Measurements from ENCODE around the gene ABCB8. TPM values are rescaled to one million over a fixed set of nuclear protein-coding genes. Genes with fewer than 3 reads are reported as not detected.

ABCB8 gene
- total RNA-seq, 4 donors from 2014 or later, result 13.2 to 33.0 (median 18.8) TPM

DNA sequence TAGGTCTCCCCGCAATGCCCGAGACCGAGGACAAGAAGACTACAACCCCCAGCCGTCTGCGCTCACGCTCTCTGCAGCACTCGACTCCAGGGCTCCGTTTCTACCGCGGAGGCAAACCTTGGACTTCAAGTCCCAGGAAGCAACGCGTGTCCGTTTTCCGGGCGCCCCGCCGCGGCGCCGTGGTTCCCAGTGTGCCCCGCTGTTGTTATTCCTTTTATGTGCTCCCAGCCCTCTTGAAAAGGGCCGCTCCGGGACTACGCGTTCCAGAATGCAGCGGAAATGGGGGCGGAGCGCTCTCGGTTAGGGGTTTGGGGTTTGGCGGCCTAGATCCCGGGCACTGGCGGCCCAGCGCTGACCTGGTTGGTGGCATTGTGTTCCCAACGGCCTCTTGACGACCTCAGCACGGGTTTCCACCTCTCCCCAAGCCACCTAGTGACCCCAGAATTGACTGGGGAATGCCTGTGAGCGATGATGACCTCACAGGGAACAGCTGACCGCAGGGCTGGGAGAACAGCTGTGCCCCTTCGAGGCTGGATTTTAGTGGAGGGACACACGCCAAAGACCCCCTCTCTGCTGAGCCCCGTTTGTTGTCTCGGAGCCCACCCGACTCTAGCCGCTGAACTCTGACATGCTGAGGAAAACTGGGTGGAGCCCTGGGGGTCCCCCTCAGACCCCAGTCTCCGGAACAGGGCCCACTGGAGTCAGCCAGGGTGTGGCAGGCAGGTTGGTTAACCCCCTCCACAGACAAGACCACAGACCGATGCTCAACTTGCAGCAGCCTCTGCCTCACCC, 29.9 kb downstream of the ABCB8 start:
- no peaks in the 10 kb centered on the region for H3K9me3 ChIP-seq
- 0% methylated on average over 38 of the region's 46 CpGs; no CpG with 5 or more reads in 1 of the 2 donors for WGBS, 2 donors (ENCODE audit: low coverage in 1 of 2)
- H3K4me3 ChIP-seq, result peak overlapping the region; percentile 55 to 89
- H3K27ac ChIP-seq, result peak overlapping the region; percentile 77 to 99 (median 90)
- H3K36me3 ChIP-seq, result peaks cover 0 to 21% of the 10 kb centered on the region in 2 donors
- H3K27me3 ChIP-seq, result no peaks in the 10 kb centered on the region
- H3K4me1 ChIP-seq, result peaks cover 6 to 56% (median 40%) of the 10 kb centered on the region in 3 donors
- TF ChIP-seq POLR2A (IDR thresholded peaks at IDR 0.05), result peak; percentile 42 to 43
- TF ChIP-seq, protein P1, sequence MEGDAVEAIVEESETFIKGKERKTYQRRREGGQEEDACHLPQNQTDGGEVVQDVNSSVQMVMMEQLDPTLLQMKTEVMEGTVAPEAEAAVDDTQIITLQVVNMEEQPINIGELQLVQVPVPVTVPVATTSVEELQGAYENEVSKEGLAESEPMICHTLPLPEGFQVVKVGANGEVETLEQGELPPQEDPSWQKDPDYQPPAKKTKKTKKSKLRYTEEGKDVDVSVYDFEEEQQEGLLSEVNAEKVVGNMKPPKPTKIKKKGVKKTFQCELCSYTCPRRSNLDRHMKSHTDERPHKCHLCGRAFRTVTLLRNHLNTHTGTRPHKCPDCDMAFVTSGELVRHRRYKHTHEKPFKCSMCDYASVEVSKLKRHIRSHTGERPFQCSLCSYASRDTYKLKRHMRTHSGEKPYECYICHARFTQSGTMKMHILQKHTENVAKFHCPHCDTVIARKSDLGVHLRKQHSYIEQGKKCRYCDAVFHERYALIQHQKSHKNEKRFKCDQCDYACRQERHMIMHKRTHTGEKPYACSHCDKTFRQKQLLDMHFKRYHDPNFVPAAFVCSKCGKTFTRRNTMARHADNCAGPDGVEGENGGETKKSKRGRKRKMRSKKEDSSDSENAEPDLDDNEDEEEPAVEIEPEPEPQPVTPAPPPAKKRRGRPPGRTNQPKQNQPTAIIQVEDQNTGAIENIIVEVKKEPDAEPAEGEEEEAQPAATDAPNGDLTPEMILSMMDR (IDR thresholded peaks at IDR 0.05), result no peak
- peak; percentile 70 for TF ChIP-seq POLR2AphosphoS5 (IDR thresholded peaks at IDR 0.05)
- TF ChIP-seq EP300 (IDR thresholded peaks at IDR 0.05), result no peak
- peak; percentile 95 for ATAC-seq

DNA sequence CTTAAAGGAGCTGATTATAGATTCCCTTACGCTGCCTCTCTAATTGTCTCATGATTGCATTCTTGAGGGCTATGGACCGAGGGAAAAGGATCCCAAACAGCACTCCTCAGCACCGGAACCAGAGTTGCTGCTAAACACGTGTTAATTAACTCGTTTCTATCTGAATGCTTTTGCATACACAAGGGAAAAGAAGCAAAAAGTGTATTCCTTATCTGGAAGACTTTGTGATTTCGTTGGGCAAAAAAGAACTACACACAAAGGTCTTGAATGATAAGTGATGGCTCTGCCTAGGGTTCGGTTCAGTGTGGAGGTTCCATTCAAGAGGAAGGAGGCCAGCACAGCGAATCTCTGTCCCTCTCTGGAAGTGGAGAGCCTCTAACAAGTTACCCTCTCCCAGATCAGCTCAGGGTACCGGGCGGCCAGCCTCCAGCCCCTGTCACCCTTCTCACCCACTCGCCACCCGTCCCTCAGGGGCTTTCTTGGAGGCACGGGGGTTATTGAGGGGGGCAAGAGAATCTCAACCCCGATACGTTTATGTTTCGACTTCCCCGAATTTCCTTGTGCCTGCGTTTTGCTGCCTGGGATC, 30.6 kb downstream of the ABCB8 start:
- ATAC-seq, result no peak
- 4 to 8% methylated on average over 6 to 13 of the region's 18 CpGs for WGBS, 2 donors (ENCODE audit: low coverage in 1 of 2)
- peaks cover 0 to 18% of the 10 kb centered on the region in 2 donors for H3K36me3 ChIP-seq
- H3K9me3 ChIP-seq, result no peaks in the 10 kb centered on the region
- H3K27me3 ChIP-seq, result no peaks in the 10 kb centered on the region
- TF ChIP-seq POLR2A (IDR thresholded peaks at IDR 0.05), result no peak
- TF ChIP-seq, protein P1 (IDR thresholded peaks at IDR 0.05), result no peak
- TF ChIP-seq POLR2AphosphoS5 (IDR thresholded peaks at IDR 0.05), result no peak
- TF ChIP-seq EP300 (IDR thresholded peaks at IDR 0.05), result no peak
- peak overlapping the region; percentile 89 to 91 for H3K4me3 ChIP-seq
- peaks cover 6 to 63% (median 40%) of the 10 kb centered on the region in 3 donors for H3K4me1 ChIP-seq
- peak overlapping the region; percentile 77 to 99 (median 90) for H3K27ac ChIP-seq

DNA sequence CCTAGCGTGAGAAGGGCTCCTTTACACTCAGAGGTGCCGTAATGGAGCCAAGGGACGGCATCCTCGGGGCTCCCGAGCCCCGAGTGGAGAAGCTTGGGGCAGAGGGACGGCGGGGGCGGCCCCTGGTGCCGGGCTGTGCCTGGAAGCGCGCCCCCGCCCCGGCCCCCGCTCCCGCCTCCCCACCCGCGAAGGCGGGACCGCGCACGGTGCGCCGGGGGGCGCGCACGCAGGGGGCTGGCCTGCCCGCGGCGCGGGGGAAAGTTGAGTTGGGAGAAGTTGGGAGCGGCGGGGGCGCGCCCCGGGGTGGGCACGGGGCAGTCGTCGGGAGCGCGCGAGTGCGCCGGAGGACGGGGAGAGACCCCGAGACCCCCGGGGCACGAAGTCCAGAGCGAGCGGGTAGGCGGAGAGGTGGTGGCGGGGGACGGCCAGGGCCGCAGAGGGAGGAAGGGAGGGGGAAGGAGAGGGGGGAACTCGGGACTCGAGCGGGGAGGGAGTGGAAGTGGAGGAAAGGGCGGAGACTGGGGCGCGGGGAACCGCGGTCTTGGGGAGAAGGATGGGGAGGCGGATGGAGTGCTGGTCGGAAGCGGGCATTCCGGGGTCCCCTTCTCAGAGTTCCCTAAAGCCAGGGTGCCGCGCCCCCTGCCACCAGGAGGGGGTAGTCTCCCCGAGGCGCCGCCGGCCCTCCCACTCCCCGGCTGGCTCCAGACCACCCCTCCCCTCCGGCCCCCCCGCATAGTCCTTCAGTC, 31.3 kb downstream of the ABCB8 start, which contains the start of gene SLC4A2:
Gene SLC4A2, plus strand, starts transcription at position 223 of the 746 bp plus-strand sequence. CDS start 2,399 bp downstream, outside the sequence.
- peak within 1 kb of the TSS; percentile 89 to 91 for H3K4me3 ChIP-seq
- WGBS, 2 donors (ENCODE audit: low coverage in 1 of 2), result 0 to 2% methylated on average over 10 to 13 of the region's 75 CpGs

DNA sequence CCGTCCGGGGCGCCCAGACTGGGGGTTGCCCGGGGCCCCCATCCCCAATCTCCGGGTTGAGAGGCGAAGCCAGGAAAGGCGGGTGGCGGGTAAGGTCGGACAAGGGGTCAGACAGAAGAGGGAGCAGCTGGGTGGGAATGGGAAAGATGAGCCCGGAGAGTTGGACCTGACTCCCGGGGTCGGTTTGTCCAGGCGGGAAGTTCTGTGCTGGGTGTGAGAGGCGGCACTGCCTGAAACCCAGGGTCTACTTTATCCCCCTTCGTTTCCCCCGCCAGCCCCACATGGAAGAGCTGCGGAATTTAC, 31.8 kb downstream of the ABCB8 start:
- peak overlapping the region; percentile 89 to 91 for H3K4me3 ChIP-seq
- no peak for TF ChIP-seq EP300 (IDR thresholded peaks at IDR 0.05)
- H3K4me1 ChIP-seq, result peaks cover 6 to 66% (median 40%) of the 10 kb centered on the region in 3 donors
- 0 to 4% methylated on average over 5 to 6 of the region's 17 CpGs for WGBS, 2 donors (ENCODE audit: low coverage in 1 of 2)
- H3K36me3 ChIP-seq, result peaks cover 0 to 21% of the 10 kb centered on the region in 2 donors
- H3K9me3 ChIP-seq, result no peaks in the 10 kb centered on the region
- H3K27me3 ChIP-seq, result no peaks in the 10 kb centered on the region
- H3K27ac ChIP-seq, result peak overlapping the region; percentile 77 to 99 (median 90)
- no peak for ATAC-seq

More for the DNA sequence above, 31.3 kb downstream of the ABCB8 start, which contains the start of gene SLC4A2:
- no peaks in the 10 kb centered on the region for H3K27me3 ChIP-seq
- H3K9me3 ChIP-seq, result no peaks in the 10 kb centered on the region
- peak within 1 kb of the TSS; percentile 77 to 99 (median 90) for H3K27ac ChIP-seq
- peaks cover 0 to 18% of the 10 kb centered on the region in 2 donors for H3K36me3 ChIP-seq
- H3K4me1 ChIP-seq, result peaks cover 6 to 66% (median 40%) of the 10 kb centered on the region in 3 donors
- ATAC-seq, result peak; percentile 46
- TF ChIP-seq EP300 (IDR thresholded peaks at IDR 0.05) (no peak), POLR2A (IDR thresholded peaks at IDR 0.05) (peak; percentile 36 to 38)
- TF ChIP-seq, protein P1 (IDR thresholded peaks at IDR 0.05), result peak in 3 of 4 experiments; percentile 25 to 71 (median 32)
